NCI-H526 treated with DMSO at 0.1 percent for 48 hours (cell line): ENCODE results near the gene RNF150.

Experiments
- DNase-seq: peaks from one replicate; lab custom pipeline; 2025; lab: John Stamatoyannopoulos, UW

The RNF150 gene

DNA sequence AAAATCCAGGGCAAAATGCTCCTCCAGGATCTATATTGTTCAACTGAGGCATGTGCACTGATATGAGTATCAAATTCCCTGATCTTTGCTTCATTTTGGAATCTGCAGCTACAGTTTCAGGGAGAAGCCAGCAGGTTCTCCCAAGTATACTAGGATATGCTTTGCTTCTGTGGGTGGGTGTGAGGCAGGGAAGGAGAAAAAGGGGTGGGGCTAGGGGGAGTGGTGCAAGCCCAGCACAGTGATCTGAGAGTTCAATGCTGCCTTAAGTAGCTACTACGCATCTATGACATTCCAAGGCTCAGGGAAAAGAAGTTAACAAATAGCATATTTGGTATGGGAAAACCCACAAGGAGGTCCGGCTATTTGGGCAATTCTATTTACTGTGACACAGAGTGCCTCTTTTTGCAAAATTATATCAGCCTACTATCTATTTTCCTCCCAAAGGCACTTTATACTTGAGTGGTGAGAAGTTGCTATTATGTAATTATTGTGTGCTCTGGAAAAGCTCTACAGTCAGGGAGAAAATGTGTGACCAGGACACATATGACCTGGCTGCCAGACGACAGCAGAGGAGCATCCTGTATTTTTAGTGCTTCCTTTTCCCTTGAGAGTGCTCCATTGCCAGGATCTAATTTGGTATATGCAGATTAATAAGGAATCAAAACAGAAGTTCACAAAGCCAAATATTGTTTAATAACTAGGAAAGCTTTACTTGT, 162.0 kb downstream of the RNF150 start:
- DNase-seq: no peak

DNA sequence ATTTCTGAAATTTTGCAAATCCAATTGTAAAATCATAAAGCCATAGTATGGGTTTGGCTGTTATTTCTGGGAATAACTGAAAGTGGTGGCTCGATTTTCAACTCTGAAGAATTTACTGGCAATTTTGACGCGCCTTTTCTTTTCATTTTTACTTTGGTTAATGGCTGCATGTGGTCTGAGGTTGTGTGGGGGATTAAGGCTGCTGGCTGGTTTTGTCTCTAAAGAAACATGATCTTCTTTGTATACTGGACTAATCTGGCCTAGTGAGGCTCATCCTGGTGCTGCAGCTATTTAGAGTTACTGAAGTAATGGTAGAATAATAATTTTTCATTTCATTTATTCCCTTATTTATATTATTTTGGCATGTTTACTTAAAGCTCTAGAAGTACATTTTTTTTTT, 164.0 kb downstream of the RNF150 start:
- DNase-seq: no peak

DNA sequence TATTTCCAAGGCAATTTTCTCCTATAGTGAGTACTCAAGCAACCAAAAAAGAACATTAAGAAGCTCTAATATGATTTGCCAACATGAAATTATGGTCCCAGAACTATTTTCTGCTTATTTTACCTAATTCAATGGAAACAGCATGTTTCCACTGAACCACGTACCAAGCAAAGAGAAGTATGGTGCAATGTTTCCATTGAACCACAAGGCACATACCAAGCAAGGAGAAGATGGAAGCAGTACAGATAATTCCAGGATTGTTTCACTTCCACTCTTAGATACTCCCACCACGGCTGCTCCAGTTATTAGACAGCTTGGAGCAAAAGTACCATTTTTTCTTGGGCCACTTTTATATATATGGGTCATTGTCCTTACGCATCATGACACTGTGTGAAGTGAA, 164.9 kb downstream of the RNF150 start:
- DNase-seq: no peak

DNA sequence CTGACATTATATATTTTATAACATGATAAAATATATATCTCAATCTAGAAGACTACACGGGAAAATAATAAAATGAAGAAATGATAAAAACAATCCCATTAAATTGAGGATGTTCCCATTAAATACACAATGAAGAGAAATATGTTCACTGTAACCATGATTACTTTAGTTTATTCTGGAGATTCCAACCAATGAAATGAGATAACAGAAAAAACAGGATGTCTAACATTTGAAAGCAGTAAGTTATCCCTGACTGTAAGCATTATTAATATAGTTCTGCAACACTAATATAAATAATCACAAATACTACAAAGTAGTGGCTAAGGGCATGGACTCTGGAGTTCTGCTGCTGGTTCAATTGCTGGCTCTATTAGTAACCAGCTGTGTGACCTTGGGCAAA, 169.4 kb downstream of the RNF150 start:
- no peak for DNase-seq

DNA sequence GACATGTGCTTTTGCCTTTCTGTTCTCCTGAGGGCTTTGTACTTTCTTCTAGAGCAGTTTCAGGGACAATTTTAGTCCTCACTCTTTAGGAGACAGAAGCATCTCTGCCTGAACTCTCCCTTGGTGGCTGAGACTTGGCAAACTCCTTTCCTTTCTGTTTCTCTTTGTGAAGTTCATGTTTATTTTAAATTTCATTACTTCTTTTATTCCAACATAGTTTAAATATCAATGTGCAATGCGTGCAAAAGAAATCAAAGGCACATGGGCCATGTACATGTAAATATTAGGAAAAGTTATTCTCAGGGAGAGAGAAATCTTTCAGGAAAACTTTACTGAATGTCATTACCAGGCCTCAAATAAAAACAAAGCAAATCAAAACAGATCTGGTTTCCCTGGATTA, 177.6 kb downstream of the RNF150 start:
- DNase-seq: no peak

DNA sequence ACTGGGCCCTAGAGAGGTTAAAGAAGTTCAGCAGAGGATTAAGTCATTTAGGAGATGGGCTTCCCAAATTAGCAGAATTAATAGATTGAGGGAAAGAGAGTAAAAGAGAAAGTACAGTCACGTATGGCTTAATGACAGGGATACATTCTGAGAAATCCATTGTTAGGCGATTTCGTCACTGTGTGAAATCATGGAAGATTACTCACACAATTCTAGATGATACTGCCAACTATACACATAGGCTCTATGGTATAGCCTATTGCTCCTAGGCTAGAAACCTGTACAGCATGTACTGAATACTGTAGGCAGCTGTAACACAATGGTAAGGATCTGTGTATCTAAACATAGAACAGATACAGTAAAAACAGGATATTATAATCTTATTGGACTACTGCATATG, 180.6 kb downstream of the RNF150 start:
- DNase-seq: no peak

DNA sequence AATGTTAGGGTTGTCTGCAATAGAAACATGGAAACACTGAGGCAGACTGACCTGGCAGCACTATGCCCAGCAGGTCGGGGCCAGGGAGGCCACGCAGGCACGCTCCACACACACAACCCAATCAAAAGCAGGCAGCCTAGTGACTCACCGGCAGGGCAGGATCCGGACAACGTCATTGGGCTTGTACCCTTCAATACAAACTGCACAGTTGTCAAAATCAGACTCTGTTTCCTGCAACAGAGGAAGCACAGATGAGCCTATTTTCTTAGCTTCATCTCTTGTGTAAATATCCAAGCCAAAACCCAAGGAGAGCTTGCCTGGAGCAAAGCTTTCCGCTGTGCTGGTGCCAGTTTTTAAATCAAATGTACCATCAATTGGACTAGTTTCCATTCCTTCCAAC, 185.8 kb downstream of the RNF150 start:
- DNase-seq: no peak

DNA sequence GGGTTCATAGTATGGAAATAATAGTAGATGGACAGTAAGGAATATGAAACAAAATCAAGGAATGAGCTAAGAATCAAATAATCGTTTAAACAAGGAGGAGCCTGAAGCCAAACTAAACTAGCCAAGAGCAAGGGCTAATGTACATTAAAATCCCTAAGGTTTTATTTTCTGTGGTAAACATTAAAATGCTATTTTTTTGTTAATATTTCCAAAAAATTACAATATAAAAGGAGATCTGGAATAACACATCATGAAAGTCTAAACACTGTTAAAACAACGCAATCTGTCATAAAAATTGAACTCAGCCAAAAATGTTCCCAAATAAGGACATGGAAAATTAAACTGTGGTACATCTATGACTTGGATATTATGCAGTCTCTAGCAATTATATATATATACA, 188.2 kb downstream of the RNF150 start:
- DNase-seq: no peak

DNA sequence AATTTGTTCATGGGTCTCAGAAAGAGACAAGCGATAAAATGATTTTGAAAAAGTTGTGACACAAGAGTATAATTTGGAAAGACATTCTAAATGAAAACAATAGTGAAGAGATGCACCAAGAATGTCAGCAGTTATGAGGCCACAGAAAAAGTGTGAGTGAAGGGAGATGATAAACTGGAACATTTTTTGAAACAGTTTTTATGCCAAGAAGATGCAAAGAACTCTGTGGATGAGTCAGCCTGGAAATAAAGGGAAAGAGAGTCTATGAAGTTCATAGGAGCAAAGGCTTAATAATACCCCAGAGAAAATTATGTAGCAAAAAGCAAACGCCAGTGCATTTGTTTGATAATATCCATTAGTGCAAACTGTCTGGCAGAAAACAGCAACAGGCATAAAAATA, 188.7 kb downstream of the RNF150 start:
- no peak for DNase-seq

DNA sequence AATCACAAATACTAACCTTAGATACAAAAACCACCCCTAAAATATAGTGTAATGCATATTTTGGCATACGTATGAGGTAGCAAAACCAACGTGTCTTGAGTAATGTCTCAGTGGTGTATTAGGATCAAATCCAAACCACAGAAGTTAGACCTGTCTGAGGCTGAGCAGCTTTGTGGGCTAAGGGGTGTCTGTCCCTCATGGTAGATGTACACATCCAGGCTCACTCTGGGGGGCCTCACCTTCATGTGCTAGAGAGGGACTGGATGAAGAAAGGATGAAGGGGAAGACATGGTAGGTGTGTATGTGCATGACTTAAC, 189.1 kb downstream of the RNF150 start:
- no peak for DNase-seq

DNA sequence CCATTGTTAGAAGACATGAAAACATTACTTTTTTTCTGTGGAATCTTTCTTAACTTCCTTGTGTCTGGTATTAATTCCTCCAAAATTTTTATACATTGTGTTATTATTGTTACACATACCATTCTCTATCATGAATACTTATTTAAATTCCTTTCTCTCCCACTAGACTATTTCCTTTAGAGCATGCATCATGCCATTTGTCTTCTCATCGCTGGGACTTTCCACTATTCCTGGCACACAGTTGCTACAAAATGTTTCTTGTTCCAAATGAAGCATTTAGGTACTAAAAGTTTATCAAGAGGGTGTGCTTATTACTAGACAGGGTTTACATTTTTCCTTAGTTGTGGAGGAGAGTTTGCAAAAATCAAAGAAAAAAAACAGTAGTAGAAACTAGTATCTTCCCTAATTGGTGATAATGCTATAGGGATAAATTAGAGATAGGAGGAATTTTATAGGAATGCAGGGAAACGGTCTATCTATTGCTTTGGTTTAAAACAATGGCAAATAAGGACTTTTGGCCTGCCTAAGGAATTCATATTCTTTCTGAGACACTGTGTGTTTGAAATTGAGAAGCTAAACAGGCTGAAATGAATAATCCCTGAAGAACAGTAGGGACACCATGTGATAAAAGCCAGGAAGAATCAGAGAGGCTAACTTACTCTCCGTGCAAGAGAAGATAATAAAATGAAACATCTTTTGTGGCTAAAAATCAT, 189.6 kb downstream of the RNF150 start:
- DNase-seq: no peak

DNA sequence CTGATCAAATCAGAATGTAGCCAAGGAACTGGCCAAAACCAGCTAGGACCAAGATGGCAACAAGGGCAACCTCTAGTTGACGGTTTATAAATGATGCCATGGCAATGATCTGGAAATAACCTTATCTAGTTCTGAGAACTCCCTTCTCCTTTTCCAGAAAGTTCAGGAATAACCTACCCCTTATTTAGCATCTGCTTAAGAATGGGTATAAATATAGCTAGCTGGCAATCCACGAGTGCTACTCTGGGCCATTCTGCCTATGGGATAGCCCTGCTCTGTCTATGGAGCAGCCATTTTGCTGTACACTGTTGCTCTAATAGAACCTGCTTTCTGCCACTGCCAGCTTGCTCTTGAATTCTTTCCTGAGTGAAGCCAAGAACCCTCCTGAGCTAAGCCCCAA, 192.7 kb downstream of the RNF150 start:
- DNase-seq: no peak

DNA sequence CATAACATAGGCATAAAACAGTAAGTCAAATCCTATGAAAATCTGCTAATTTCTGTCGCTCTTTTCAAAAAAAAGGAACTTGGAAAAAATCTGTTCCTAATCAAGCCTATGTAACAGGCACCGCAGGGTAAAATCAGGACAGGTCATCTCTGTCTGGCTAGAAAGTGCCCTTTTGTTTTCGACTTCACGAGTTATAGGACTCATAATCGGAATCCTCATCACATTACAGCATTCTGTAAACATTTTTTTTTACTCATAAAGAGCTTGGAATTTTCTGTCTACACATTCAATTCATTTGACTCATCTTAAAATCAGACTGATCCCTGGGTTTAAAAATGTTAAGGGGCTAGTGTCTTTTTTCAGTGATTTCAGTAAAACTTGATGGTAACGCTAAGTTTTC, 195.4 kb downstream of the RNF150 start:
- no peak for DNase-seq

DNA sequence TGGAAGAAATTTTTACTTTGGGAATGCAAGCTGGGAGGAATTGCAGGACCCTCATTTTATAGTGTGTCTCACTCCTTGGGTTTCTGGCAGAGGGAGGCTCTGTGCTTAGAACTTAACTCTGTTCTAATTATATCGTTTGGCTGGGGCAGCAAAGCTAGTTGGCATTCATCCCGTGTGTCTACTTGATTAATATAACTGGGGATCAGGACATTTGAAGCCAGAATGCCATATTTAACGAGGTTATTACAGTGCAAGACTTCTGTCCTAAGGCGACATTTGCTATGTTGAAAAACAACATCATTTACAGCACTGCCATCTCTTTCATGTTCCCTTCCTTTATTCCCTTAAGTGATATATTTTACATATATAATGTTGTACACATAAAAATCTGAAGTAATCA, 198.0 kb downstream of the RNF150 start:
- no peak for DNase-seq

DNA sequence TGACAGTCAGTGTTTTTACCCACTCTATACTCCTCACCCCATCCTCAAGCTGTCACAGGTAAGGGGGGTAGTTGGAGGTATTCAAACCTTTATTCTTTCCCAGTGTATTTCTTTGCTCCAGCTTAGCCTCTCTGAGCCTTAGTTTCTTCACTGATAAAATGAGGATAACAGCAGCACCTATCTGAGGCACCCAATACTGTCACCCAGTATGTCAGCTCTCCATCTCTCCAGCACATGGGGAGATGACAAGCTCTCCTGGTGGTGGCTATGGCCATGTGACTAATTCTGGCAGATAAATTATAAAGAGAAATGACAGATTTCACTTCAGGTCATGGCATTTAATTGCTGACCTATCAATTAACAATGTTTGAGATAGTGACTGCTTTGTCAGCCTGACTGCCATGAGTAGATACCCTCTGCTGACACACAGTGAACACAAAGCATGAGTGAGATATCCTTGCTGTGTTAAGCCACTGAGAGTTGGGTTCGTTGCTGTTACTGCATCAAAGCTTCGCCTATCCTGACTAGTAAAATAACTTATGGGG, 200.7 kb downstream of the RNF150 start:
- DNase-seq: no peak

DNA sequence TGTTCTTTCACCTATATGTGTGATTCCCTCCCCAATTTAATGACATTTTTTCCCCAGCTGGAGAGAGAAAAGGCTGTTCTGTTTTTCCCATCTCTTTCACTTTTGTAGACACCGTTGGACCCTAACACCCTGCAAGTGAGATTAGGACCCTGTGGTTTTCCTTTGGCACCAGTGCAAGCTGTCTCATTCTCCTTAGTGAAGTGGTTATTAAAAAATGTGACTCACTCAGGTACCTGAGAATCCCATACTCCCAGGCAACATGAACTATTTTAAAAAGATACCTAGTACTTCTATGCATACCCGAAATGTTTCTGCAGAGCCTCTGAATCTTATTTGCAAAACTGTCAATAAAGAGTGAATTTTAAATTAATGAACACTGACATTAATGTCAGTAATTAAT, 201.4 kb downstream of the RNF150 start:
- no peak for DNase-seq

DNA sequence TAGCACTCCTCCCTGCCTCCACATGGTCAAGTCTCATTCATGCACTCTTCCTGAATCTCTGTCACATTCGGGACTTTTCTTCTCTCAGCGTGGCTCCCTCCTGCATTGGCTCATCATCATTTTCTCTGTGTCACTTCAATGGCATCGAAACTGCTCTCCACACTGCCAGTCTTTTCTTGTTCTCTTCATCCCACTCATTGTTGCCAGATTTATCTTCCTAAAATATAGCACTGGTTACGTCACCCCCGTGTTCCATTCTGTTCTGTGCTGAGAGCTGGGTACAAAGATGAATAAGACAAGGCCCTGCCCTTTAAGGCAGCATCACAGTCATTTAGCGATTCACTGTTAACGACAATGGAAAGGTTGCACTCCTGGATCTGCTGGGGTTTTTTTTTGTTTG, 202.7 kb downstream of the RNF150 start:
- DNase-seq: no peak

DNA sequence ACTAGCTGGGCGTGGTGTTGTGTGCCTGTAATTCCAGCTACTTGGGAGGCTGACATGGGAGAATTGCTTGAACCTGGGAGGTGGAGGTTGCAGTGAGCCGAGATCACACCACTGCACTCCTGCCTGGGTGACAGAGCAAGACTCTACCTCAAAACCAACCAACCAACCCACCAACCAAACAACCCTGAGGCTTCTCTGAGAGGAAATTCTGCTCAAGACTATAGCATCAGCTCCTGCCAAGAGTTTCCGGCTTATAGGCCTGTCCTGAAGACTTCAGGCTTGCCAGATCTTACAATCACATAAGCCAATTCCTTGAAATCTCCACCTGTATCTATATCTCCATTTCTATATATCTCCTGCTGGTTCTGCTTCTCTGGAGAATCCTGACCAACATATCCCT, 203.3 kb downstream of the RNF150 start:
- DNase-seq: no peak

DNA sequence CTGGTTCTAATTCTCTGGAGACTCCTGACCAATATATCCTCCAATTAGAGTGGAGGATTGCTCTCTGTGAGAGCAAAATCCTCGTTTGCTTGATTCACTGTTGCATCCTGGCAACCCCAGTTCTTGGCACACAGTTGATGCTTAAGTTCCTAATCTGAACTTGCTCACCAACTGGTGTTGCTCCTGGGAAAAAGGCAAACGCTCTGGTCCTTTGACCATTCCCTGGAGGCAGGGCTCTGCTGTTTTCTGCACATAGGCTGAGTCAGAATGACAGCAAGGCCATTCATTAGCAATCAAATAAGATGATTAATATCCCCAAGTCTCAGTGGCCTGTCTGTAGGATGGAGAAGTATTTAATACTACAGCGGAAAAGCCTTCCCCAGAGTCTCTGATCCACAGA, 204.4 kb downstream of the RNF150 start:
- no peak for DNase-seq

DNA sequence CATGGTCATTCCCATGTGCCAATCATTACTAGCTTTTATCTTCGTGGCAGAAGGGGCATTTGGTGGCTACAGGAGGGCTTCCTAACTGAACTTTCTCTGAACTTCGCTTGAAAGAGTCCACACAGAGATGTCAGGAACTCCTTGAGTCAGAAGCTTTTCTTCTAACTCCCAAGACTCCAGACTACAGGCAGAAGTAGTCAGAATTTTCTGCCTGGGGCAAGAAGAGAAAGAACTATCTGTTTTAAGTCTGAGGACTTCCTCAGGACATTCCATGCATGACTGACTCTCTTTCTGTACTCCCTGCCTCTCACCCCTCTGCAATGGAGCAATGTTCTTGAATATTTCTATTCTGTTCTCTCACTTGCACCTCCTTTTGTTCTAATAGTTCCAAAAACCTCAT, 206.6 kb downstream of the RNF150 start:
- DNase-seq: no peak

DNA sequence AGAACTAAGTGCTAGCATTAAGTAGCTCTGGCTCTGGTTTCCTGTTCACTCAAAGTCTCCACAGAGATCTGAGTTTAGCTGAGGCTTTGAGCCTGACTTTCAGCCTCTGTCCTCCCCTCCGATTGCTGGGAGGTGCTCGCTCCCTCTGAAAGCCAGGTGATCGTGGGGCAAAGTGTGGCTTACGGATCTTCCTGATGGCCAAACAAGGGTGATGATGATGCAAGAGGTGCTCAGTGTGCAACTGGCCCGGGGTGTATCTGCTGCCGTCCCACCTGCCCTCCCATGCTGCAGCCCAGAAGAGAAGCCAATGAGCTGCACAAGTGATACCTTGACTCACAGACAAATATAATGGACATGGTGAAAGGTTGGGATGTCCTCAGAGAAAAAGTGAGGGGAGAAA, 207.9 kb downstream of the RNF150 start:
- DNase-seq: no peak

DNA sequence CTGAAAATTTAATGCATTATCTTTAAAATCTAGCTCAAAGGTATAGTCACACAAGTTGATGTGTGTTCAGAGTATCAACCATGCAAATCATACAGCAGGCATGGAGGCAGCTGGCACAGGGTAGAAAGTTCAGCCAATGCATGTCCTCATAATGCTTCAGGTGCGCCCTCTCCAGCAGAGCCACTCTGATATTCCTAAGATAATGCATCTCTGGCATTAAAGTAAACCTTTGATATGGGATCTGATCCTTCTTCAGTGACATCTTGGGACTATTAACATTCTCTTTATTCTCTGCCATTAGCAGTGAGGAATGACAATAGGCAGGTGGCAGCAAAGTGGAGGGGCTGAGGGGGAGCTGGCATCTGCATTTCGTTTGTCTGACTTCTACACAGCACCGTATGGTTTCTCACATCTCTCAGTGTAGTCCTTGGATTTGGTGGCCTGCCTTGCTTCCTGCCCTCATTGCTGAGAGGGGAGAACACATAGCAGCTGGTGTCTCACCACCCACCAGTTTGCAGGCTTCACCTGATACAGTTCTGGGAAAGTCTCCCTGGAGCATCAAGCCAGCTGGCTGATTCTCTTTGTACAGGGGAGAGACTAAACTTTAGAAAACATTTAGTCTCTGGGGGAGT, 208.4 kb downstream of the RNF150 start:
- DNase-seq: no peak
